GM18909 (cell line): ENCODE data around the gene AXIN1.
"Not testable (repeated sequence)": the region's sequence is repeated elsewhere in the genome, so short reads cannot be mapped to it uniquely, and the experiment has no call there.

Source experiments
- ATAC-seq: cut with Tn5 transposase; IDR thresholded peaks from one replicate; pipeline ENCODE4 v1.9.1; 2021; ENCODE audit warnings: mild to moderate bottlenecking; ENCODE audit not compliant: unreplicated experiment, poor library complexity

The AXIN1 gene

DNA sequence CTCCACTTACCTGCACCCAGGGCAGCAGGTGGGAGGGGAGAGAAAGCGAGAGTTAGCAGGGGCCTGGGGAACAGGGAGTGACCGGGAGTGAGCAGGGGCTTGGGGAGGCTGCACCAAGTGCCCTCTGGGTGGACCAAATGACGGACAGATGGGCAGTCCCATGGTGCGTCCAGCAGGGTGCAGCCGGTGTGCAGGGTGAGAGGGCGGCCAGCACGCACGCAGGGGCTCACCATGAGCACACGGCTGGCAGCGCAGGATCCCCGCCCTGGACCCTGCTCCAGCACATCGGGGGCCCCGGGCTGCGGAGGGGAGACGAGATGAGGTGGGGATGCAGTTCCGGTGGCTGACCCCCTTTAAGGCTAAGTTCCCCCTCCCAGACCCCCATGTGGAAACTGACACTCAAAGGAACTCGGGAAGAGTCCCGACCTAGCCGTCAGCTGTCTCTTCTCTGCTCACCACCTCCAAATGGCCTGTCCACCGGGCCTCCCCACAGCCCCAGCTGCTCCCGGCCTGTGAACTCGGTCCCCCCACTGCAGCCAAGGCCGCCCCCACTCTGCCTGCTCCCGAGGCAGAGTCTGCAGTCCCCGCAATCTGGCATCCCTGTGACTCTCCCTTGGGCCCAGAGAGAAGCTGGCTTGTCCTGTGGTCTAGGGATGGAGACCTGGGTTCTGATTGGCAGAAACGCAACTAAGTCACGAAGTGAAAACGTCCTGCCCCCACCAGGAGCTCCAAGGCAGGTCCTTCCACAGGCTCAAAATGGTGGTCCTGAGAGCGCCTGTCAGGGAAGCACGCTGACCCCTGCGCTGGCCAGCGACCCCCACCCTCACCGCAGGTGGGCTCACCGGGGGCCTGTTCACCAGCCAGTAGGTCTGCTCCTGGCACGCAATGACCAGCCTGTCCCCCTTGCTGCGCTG is 79.6 kb downstream of the AXIN1 start:
- ATAC-seq = no peak

DNA sequence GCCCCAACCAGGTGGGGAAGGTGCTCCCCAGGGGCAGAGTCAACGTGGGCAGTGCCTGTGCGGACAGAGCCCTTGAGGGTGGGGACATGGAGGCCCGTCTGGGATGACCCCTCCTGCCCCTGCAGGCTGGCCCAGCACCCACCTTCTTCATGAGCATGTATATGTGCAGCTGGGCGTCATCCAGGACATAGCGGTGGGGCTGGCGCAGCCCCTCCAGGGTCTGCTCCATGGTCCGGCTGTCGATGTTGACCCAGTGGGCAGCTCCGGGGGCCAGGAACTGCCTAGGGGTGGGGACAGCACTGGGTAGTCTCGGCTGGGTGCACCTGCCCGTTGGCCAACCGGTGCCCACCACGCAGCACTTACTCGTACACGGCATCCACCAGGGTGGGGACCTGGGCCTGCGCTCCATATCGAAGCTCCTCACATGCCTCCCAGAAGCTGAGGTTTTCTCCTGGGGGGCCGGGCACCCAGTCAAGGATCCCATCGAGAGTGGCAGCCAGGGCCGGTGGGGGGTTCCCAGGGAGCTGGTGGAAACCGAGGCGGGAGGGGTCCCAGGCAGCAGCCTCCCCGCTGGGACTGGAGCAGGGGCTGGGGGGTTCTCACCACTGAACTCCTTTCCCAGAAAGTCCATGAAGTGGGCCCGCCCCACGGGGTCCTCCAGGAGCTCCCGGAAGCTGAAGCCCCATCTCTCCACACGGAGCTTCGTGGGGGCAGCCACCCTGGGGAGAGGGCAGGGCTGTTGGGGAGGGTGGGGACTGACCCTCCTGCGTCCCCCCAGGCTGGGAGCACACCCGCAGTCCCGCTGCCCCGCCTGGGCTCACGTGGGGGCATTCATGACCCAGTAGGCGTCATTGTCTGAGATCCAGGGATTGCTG is 81.9 kb downstream of the AXIN1 start:
- no peak for ATAC-seq

- no peak for ATAC-seq
These were observed 83.3 kb downstream of the AXIN1 start for GRCh38 chr16:269061-269796.

GRCh38 chr16:268141-269053 is 84.1 kb downstream of the AXIN1 start:
- ATAC-seq = no peak

DNA sequence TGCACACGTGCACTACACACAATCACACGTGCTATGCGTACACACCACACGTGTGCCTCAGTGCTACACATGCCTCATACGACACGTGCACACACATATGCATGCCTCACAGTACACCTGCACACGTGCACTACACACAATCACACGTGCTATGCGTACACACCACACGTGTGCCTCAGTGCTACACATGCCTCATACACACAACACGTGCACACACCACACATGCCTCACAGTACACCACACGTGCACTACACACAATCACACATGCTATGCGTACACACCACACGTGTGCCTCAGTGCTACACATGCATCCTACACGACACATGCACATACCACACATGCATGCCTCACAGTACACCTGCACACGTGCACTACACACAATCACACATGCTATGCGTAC is 85.0 kb downstream of the AXIN1 start:
- ATAC-seq = not testable (repeated sequence)

DNA sequence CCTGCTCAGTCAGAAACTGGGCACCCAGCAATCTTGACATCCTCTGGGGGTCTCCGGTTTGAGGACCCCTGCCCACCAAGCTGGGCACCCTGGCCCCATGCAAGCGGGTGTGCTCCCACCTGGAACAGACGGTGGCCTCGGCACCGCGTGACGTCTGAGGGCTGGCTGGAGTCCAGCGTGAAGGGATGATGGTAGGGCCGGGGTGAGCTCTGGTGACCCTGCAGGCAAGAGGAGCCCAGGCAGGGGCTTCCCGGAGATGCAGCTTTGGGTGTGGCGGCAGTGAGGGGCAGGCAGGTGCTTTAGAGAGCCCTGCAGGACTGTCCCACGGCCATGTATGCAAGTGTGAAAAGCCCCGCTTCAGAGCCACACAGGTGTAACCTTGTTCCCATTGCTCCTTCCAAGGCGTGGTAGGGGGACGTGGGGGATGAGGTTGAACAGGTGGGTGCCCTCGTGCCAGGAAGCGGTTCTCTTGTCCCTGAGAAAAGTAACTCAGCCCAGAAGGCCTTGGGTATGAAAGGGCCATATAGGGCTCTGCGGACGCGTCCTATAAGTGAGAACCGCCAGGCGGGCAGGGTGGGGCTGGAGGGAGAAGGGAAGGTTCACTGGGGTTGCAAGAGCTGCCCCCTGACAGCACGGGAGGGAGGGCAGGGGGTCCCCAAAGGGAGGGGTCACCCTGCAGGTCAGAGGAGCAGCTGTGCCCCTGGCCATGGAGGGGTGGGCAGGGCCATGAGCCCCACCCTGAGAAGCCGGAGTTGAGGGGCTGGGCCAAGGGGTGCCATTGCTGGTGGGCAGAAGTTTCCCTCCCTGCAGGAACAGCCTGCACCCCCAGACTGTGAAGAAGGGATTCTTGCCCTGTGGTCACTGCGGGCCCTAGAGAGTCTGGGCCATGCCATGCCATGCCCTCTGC is 86.0 kb downstream of the AXIN1 start:
- ATAC-seq = no peak

GRCh38 chr16:265711-266110 is 86.8 kb downstream of the AXIN1 start:
- no peak for ATAC-seq

- ATAC-seq = no peak
These were observed 87.5 kb downstream of the AXIN1 start for GRCh38 chr16:265002-265529.

DNA sequence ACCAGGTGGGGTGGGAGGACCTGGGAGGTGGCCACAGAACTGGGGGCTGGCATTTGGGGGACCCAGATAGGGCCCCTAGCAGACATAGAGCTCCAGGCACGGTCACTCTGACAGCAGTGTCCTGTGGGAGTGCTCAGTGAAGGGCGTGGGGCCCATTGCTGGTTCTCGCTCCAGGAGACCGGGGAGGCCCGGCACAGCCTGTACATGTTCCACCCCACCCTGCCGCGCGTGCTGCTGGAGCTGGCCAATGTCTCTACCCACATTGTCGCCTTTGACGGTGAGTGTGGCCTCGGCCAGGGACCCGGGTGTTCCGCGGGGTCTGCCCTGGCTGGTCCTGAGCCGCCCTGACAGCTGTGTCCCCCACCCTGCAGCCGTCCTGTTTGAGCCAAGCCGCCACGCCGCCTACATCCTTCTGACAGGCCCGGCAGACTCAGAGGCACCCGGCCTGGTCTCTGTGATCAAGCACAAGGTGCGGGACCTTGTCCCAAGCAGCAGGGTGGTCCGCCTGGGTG is 88.0 kb downstream of the AXIN1 start:
- no peak for ATAC-seq

DNA sequence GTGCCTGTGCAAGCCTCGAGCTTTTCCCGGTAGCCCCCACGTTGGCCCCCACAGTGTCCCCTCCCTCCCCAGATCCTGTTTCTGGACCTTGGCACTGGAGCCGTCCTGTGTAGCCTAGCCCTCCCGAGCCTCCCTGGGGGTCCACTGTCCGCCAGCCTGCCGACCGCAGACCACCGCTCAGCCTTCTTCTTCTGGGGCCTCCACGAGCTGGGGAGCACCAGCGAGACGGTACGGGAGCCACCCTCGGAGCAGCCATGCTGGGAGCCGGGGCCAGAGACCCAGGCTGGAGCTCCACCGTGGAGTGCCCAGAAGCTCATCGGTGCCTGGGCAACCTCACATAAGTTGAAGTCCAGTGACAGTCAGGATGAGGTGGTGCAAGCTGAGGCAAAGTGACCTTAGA is 88.6 kb downstream of the AXIN1 start:
- no peak for ATAC-seq

- ATAC-seq = no peak
These were observed 89.2 kb downstream of the AXIN1 start for GRCh38 chr16:263182-263774.

GRCh38 chr16:262121-262745 is 90.3 kb downstream of the AXIN1 start:
- ATAC-seq = no peak

GRCh38 chr16:261031-261691 is 91.4 kb downstream of the AXIN1 start:
- no peak for ATAC-seq

GRCh38 chr16:260326-260725 is 92.2 kb downstream of the AXIN1 start:
- no peak for ATAC-seq

DNA sequence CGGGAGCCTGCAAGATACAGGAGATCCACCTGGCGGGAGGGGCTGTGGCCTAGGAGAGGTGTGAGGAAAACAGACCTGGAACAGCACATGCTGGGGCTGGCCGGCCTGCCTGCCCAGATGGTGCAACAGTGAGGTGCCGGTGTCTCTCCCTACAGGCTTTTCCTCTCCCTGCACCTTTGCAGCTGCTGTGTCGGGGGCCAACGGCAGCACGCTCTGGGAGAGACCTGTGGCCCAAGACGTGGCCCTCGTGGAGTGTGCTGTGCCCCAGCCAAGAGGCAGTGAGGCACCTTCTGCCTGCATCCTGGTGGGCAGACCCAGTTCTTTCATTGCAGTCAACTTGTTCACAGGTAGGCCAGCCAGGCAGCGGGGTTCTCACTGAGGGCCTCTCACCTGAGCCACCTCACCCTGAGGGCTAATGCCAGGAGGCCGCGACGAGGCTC is 92.7 kb downstream of the AXIN1 start:
- ATAC-seq = no peak

DNA sequence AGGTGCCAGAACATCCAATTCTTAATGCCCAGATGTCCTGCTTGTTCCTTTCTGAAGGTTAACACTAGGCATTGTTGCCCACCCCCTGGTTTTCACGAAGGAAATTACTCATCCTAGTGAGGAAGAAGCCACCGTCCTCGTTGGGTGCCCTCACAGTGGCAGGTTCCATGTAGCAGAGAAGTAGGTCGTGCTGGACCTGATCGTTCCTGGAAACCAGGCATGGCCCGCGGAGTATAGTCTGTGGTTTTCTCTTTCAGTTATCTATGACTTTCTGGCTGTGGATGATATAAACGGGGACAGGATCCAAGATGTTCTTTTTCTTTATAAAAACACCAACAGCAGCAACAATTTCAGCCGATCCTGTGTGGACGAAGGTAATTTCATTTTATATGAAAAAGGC is 93.3 kb downstream of the AXIN1 start:
- ATAC-seq = no peak

GRCh38 chr16:258091-258490 is 94.4 kb downstream of the AXIN1 start:
- ATAC-seq = not testable (repeated sequence)
